K562 (cell line): Measurements from ENCODE around the gene NADSYN1.

ENCODE experiments used
- CHD2 ChIP-seq: IDR thresholded peaks from 2 replicates; pipeline ENCODE4 v1.6.1; 2011; ENCODE audit warnings: low read depth, low read length
- CTCF ChIP-seq, 3 experiments: IDR thresholded peaks in 2 of 3; conservative IDR thresholded peaks in 1 of 3; 2 replicates each; pipeline ENCODE4 v1.5.1; 2011 to 2012; ENCODE audit warnings: low read length in 3 of 3, mild to moderate bottlenecking in 3 of 3, control low read depth in 2 of 3, improper control_type of control experiment in 1 of 3, inconsistent platforms in 1 of 3, low read depth in 1 of 3, mixed read lengths in 1 of 3, moderate library complexity in 1 of 3; ENCODE audit not compliant: insufficient read depth in 2 of 3
- NFE2L1 ChIP-seq: fragments of 450-650 bp; IDR thresholded peaks from 2 replicates; pipeline ENCODE4 v1.6.1; 2016; ENCODE audit warnings: missing genetic modification characterization, low read depth, mild to moderate bottlenecking, missing compliant biosample characterization, moderate library complexity, borderline replicate concordance
- POLR2A ChIP-seq: fragments of 450-650 bp; conservative IDR thresholded peaks from 2 replicates; pipeline ENCODE4 v1.6.1; 2016
- SP2 ChIP-seq: IDR thresholded peaks from 2 replicates; pipeline ENCODE4 v1.6.1; 2011; ENCODE audit warnings: mild to moderate bottlenecking, low read depth, low read length, moderate library complexity; ENCODE audit not compliant: poor library complexity, severe bottlenecking; ENCODE audit errors: extremely low read depth
- TARDBP ChIP-seq: fragments of 450-650 bp; IDR thresholded peaks from 2 replicates; pipeline ENCODE4 v1.6.1; 2016

- no peak for TF ChIP-seq TARDBP
- TF ChIP-seq CTCF (IDR thresholded peaks at IDR 0.05 in 2 of 3, conservative IDR thresholded peaks at IDR 0.05 in 1 of 3; ENCODE audit: insufficient read depth in 2 of 3, low read depth in 1 of 3, low read length in 3 of 3) = no peak
- TF ChIP-seq CHD2 = no peak
- no peak for TF ChIP-seq NFE2L1 (tag)
- no peak for TF ChIP-seq POLR2A
- TF ChIP-seq SP2 = no peak
These were observed 10.1 kb upstream of the NADSYN1 start for GRCh38 chr11:71442880-71443279.
